HG03064 (cell line): Measurements from ENCODE around the gene CHST3.
"Not testable (repeated sequence)": the region's sequence is repeated elsewhere in the genome, so short reads cannot be mapped to it uniquely, and the experiment has no call there.

Experiments
- ATAC-seq: cut with Tn5 transposase; IDR thresholded peaks from one replicate; pipeline ENCODE4 v1.9.1; 2021; ENCODE audit warnings: low read depth; ENCODE audit not compliant: unreplicated experiment

Gene CHST3

GRCh38 chr10:71948496-71949067 lies 15.6 kb upstream of the CHST3 start:
- no peak for ATAC-seq

DNA sequence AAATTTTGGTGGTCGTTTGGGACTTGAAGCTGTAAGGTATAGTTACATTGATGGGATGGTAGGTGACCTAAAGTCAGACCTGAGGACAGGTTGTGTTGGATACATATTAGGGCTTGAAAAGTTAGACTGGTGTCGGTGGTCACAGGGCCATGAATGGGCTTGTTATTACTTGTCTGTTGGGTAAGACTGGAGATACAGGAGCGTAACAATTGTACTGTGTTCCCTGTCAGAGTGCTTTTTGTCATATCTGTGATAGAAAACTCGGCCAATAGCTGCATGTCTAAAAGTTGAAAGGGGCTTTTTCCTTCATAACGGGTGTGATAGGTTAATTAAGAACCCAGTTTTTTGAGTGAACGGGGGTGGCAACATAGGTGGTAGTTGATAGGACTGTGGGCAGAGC lies 13.5 kb upstream of the CHST3 start:
- no peak for ATAC-seq

DNA sequence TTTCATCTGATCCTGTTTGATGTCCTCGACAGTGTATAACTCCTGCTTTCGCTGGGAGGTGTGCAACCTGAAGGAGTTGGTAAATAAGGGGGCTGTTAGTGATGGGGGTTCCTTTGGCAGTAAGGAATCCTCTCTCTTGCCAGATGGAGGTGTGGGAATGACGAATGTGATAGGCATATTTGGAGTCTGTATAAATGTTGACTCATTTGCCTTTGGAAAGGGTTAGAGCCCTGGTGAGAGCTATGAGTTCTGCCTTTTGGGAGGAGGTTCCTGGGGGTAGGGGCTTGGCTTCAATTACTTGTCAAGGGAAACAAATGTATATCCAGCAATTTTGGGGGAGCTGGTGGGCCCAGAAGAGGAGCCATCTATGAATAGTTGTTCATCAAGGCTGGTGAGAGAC lies 11.4 kb upstream of the CHST3 start:
- no peak for ATAC-seq

DNA sequence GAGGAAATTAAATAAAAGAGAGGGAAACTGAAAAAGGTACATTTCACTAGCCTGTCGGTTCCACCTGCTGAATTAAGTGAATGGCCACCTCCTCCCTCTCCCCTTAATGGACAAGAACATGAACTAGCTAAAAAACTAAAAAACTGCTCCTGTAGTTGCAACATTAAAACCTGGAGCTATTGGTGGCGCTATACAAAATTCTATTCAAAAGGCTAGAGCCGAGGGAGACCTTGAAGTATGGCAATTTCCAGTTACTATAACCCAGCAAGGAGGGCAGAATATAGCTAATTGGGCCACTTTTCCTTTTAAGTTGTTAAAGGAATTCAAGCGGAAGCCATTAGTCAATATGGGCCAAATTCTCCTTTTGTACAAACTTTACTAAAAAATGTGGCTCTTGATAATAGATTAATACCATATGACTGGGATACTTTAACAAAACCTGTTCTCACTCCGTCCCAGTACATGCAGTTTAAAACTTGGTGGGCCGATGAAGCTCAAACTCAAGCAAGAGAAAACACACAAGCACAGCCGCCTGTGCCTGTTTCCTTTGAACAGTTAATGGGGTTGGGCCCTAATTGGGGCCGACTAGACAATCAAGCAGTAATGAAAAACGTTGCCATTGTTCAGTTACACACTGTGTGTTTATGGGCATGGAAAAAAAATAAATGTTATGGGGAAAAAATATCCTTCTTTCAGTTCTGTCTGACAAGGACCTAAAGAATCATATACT lies 6.5 kb upstream of the CHST3 start:
- ATAC-seq = no peak

DNA sequence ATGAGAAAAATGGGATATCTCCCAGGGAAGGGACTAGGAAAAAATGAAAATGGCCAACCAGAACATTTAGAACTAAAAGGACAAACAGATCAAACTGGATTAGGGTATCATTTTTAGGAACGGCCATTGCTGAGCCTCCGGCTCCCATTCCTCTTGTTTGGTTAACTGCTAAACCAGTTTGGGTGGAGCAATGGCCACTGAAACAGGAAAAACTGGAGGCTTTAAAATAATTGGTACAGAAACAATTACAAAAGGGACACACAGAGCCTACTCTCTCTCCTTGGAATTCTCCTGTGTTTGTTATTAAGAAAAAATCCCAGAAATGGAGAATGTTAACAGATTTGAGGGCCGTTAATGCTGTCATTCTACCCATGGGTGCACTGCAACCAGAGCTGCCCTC lies 4.7 kb upstream of the CHST3 start:
- no peak for ATAC-seq

DNA sequence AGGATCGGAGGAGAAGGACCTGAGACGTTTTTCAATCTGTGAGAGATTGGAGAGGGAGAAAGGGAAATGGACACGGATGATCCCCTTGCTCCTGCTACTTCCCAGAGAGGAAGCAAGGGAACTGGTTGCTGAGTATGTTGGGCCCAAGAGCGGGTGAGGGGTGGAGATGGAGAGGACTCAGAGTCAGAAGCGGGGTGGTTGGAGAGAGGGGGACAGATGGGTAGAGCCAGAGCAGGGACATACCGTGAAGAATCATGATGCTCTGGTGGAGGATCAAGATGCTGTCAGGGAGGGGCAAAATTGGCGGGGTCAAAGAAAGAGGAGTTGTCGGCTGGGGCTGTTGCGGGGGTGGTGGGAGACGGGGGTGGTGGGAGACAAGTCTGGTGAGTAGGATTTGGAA lies 2.4 kb upstream of the CHST3 start:
- ATAC-seq = no peak

DNA sequence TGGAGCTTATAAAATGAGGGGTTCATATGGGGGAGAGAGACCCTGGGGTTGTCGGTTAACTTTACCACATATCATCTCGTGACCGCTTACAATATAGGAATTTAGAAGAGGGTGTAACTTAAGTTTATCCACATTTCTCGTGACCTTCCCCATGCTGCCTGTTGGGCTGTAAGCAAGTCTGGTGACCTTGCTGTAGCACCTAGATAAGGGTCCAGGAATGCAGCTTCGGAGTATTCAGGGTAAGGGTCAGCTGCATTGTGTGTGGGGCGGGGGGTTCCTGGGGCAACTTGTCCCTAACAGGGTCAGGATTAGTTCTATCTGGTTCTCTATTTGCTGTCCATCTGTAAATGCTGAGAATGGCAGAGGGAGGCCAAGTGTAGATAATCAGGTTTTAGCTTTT lies 1.3 kb upstream of the CHST3 start:
- ATAC-seq = no peak

- no peak for ATAC-seq
Observed at GRCh38 chr10:71963351-71964097, 671 bp upstream of the CHST3 start.

DNA sequence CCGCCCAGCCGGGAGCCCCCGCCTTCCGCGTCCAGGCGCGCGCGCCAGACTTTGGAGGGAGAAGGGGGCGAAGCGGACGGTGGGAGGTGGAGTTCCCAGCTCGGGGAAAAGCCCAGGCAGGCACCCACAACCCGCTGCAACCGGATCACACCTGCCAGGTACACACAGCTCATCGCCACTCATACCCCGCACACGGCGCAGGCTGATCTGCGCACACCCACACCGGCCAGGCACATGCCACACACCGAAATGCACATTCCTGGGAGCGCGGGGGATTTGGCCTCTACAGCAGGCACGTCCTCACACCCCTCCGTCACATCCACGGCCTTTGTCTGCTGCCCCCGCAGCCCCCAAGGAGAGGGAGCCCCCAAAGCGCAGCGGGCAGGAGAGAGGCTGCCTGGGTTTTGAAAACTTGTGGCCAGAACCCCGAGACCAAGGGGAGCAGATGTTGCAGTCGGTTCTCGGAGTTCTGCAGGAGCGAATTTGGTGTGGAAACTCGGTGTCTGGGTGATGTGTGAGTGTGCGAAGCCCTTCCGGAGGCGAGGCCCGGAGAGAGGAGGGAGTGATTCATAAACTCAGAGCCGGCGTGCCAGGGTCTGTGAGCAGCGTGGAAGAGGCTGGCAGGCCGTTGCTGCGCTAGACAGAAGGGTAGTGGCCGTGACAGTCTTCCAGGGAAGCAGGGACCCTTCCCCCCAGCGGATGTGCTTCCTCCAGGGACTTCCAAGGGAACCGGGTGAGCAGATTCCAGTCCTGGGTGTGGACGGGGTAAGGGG lies 734 bp downstream of the CHST3 start:
- no peak for ATAC-seq

DNA sequence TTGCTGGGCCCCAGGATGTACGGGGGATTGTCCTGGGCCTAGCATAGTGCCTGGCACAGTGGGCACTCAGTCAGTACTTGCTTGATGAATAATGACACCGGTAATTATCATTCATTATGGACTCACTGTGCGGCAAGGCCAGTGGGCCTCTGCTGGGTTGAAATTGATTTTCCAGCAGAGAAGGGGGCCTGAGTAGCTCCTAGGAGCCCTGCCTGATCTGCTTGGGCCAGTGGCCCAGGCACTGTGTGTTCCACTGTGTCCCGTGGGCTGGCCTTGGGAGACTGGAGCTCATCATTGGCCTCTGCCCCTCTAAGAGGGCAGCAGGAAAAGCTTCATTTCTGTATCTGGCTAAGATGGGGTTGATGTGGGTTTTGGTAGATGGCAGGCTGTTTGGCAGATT lies 1.4 kb downstream of the CHST3 start:
- ATAC-seq = no peak

- no peak for ATAC-seq
Observed at GRCh38 chr10:71966046-71967004, 2.1 kb downstream of the CHST3 start.

- not testable (repeated sequence) for ATAC-seq
Observed at GRCh38 chr10:71967958-71968357, 3.8 kb downstream of the CHST3 start.

DNA sequence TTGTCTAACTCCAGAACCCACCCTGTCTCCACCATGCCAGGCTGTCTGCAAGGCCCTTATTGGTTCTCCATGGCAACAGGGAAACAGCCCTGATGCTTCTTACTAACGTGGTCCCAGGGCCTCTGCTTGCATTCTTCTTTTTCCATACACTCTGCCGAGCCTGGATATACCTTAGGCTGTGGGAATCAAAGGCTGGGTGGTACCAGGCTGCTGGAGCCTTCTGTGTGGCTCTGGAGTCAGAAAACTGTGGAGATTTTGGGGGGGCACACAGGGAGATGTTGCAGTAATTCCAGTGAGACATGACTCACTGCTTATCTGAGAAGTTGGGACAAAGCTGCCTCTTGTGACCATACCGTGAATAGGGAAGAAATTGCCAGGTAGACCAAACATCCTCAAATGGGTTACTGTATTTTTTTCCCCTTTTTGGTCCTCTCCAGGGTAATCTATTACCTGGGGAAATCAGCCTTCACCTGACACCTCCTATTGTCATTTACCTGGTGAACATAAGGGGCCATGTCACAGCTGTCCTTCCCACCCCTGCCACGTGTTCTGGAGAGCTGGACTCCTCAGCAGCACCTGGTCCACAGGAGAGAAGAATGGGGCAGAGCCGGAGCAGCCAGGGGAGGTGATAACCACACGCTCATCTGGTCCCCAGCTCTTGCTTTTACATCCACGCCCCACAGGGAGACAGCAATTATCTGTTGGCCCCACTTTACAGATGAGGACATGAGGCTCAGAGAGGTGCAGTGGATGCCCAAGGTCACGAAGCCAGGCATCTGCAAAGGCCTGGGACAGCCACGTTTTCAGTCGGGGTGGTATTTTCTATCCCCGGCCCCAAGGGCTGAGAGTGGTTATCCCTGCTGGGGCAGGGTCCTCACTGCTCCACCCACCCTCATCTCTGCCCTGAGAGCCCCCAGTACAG lies 4.6 kb downstream of the CHST3 start:
- ATAC-seq = no peak

DNA sequence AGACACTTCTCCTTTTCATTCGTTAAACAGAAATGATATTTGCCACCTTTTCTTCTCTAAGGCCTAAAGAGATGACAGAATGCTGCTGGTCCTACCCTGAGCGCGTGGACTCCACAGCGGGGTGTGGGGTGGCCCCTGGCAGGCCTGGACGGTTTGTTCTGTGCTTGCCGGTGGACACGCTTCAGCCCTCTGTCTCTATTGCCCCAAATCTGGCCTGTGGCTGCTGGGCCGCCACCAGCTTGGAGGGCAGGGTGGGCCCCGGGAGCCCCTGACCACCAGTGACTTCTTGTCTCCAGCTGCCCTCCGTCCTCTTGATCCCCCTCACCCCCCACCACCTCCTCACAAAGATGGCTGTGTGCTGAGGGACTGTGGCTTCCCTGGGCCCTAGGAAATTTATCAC lies 5.7 kb downstream of the CHST3 start:
- ATAC-seq = no peak

- ATAC-seq = no peak
Observed at GRCh38 chr10:71970331-71970730, 6.1 kb downstream of the CHST3 start.

DNA sequence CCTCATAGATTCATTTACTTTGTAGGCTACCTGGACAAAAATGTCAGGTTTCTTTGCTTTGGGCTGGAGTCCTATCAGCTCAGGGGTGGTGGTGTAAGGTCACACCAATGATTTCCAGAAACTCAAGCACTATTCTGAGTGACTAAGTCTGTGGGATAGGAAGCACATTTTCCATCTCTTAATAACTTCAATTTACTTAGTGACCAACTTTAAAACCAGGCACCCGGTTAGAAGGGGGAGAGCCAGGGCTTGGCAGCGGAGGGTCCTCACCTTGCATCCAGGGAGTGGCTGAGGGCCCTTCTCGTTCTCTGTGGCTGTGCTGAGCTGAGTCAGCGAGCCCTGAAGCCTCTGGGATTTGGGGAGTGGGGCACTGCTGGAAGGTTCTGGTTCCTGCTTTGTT lies 6.7 kb downstream of the CHST3 start:
- no peak for ATAC-seq

- ATAC-seq = no peak
Observed at GRCh38 chr10:71971311-71971731, 7.1 kb downstream of the CHST3 start.

DNA sequence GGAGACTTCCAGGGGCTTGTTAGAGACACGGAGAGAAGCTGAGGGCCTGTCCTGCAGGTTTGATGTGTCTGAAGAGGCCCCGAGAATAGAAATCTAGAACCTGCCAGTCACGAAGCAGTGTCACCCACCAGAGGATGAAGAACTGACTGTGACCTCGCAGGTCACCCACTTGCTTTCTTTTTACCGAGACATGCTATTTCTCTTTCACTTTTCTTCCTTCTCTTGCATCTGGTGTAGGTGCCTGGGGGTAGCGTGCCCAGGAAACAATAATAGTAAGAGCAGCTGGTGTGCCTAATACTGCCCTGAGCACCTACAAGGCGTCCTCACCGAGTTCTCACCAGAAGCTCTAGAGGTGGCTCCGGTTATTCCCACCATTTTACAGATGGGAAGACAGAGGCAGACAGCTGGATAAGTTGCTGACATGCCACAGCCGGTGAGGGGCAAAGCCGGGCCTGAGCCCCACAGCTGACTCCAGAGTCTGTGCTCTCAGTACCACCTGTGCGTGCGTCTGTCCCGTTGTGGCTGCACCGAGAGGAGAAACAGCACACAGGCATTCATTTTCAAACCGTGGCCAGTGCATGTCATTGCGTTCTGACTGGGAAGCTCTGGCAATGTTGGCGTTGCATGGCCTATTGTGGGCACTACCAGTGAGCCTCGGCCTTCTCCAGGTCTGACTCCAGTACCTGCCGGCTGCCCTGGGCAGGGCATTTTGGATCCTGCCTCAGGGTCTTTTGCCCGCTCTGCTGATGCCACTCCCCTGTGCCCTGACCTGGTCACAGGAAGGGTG lies 7.8 kb downstream of the CHST3 start:
- ATAC-seq = no peak
